C4-2B (cell line): Measurements from ENCODE around the gene BCKDK.

Source experiments
- CTCF ChIP-seq: fragments of 450-650 bp; conservative IDR thresholded peaks from 2 replicates; pipeline ENCODE4 v1.5.1; 2017; ENCODE audit warnings: mild to moderate bottlenecking
- ZFX ChIP-seq: fragments of 450-650 bp; IDR thresholded peaks from 2 replicates; pipeline ENCODE4 v1.6.1; 2017

GRCh38 chr16:31074814-31075183 lies 33.4 kb upstream of the BCKDK start:
- no peak for TF ChIP-seq CTCF
- TF ChIP-seq ZFX = no peak
